ENCODE measurements around the gene PLTP. TPM values are rescaled to one million over a fixed set of nuclear protein-coding genes. Genes with fewer than 3 reads are reported as not detected.
"Not testable (repeated sequence)": the region's sequence is repeated elsewhere in the genome, so short reads cannot be mapped to it uniquely, and the experiment has no call there.

Gene PLTP
- total RNA-seq, 1 donor from 2014 or later, result 58.1 TPM

DNA sequence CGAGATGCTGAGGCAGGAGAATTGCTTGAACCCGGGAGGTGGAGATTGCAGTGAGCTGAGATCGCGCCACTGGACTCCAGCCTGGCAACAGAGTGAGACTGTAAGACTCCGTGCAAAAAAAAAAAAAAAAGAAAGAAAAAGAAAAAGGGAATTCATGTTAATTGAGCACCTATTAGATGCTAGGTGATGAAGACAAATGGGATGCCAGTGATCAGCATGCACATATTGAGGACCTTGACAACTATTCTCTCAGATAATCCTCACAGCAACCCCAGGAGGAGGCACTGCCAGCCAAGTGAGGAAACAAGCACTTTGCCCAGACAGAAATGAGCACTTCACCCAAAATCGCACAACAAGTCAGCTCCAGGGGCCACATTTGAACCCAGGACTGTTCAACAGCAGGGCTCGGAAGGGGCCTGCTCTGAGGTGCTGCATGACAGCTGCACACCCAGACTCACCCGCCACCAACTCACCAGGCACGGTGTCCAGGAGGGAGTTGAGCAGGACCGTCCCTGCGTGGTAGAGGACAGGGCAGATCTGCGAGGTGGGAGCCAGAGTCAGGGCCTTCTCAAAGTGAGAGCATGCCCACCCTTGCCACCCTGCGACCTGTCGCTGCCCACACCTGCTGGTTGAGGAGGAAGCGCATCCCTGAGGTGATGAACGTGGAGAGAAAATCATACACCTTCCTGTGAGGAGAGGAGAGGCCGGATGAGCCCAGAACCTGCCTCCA lies 4.6 kb downstream of the PLTP start:
- Mint-ChIP-seq H3K27ac (no peak overlapping the region), H3K36me3 (peaks cover 27% of the 10 kb centered on the region), H3K27me3 (ENCODE audit: low read depth) (no peaks in the 10 kb centered on the region), H3K4me3 (no peak overlapping the region), H3K9me3 (no peaks in the 10 kb centered on the region), H3K4me1 (peaks cover 7% of the 10 kb centered on the region)
- no peak for TF ChIP-seq CTCF (IDR thresholded peaks at IDR 0.05; ENCODE audit: unreplicated experiment)
- DNase-seq (ENCODE audit: low spot score in 2 of 2, unreplicated experiment in 2 of 2), result no peak

GRCh38 chr20:45905505-45906079 lies 6.4 kb downstream of the PLTP start:
- Mint-ChIP-seq H3K9me3 (no peaks in the 10 kb centered on the region), H3K4me1 (peaks cover 1% of the 10 kb centered on the region), H3K4me3 (no peak overlapping the region), H3K27me3 (ENCODE audit: low read depth) (no peaks in the 10 kb centered on the region), H3K27ac (no peak overlapping the region), H3K36me3 (peaks cover 25% of the 10 kb centered on the region)
- TF ChIP-seq CTCF (IDR thresholded peaks at IDR 0.05; ENCODE audit: unreplicated experiment), result no peak
- no peak for DNase-seq (ENCODE audit: low spot score in 2 of 2, unreplicated experiment in 2 of 2)

GRCh38 chr20:45904583-45905504 lies 7.1 kb downstream of the PLTP start:
- Mint-ChIP-seq H3K4me3 (no peak overlapping the region), H3K27me3 (ENCODE audit: low read depth) (no peaks in the 10 kb centered on the region), H3K9me3 (no peaks in the 10 kb centered on the region), H3K36me3 (peaks cover 24% of the 10 kb centered on the region), H3K27ac (no peak overlapping the region), H3K4me1 (no peaks in the 10 kb centered on the region)
- no peak for DNase-seq (ENCODE audit: low spot score in 2 of 2, unreplicated experiment in 2 of 2)
- TF ChIP-seq CTCF (IDR thresholded peaks at IDR 0.05; ENCODE audit: unreplicated experiment), result no peak

DNA sequence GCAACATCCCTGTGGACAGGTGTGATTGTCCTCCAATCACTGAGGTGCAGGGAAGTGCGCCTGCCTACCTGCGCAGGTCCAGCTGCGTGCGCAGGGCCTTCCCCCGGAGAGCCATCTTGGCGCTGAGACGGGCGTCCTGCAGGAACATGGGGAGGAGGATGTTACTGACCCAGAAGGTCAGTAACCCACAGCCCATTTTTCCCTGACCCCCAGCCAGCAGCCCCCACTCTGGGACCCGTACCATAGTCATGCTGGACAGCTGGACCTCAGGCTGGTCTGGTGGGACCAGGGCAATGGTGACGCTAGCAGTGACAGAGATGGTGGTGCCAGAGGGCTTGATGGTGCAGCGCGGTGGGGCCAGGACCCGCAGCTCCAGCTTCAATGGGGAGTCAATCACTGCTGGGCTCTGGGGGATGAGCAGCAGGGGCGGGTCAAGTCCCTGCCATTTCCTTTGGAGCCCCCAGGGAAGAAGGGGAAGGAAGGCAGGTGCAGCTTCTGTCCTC lies 9.7 kb downstream of the PLTP start:
- Mint-ChIP-seq H3K36me3 (peaks cover 21% of the 10 kb centered on the region), H3K27ac (no peak overlapping the region), H3K4me1 (no peaks in the 10 kb centered on the region), H3K27me3 (ENCODE audit: low read depth) (no peaks in the 10 kb centered on the region), H3K9me3 (no peaks in the 10 kb centered on the region), H3K4me3 (no peak overlapping the region)
- no peak for TF ChIP-seq CTCF (IDR thresholded peaks at IDR 0.05; ENCODE audit: unreplicated experiment)
- no peak for DNase-seq (ENCODE audit: low spot score in 2 of 2, unreplicated experiment in 2 of 2)

DNA sequence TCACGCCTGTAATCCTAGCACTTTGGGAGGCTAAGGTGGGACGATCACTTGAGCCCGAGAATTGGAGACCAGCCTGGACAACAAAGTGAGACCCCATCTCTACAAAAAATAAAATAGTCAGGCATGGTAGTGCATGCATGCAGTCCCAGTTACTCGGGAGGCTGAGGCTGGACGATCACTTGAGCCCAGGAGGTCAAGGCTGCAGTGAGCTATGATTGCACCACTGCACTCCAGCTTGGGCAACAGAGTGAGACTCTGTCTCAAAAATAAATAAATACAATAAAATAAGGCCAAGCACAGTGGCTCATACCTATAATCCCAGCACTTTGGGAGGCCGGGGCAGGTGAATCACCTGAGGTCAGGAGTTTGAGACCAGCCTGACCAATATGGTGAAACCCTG lies 10.6 kb downstream of the PLTP start:
- H3K27me3 Mint-ChIP-seq (ENCODE audit: low read depth); DNase-seq (ENCODE audit: low spot score in 2 of 2, unreplicated experiment in 2 of 2); H3K4me1 Mint-ChIP-seq; H3K27ac Mint-ChIP-seq; H3K9me3 Mint-ChIP-seq; H3K4me3 Mint-ChIP-seq: not testable (repeated sequence)
- H3K36me3 Mint-ChIP-seq, result peaks cover 19% of the 10 kb centered on the region

All from mesothelial cell of epicardium (in vitro differentiated cells).